ENCODE measurements around the gene MOSMO. TPM values are rescaled to one million over a fixed set of nuclear protein-coding genes. Genes with fewer than 3 reads are reported as not detected.
A peak's percentile ranks its signal among the peaks of the same experiment; 100 is the strongest.

The MOSMO gene
- total RNA-seq, 1 experiment from 2014 or later, result 27.6 TPM

- ChIA-PET CTCF (interaction anchor here (1.8 to 7.6 kb wide), 2 partner anchors 71 to 92 kb away, joined by 11 to 57 read pairs; no protein-coding TSS in a partner anchor), POLR2A (interaction anchor here (1.1 kb wide), 1 partner anchor 20 kb away, joined by 8 read pairs; no protein-coding TSS in a partner anchor), RAD21 (ENCODE audit: low non-redundant PET in 1 of 2, low total read pairs in 2 of 2, uncharacterized antibody in 2 of 2, unreplicated experiment in 2 of 2) (no interaction called here)
- Histone ChIP-seq H3K9ac (ENCODE audit: low read length) (peak overlapping the region; percentile 80), H3K4me3 (replicated peaks in 1 of 2; ENCODE audit: low read depth in 1 of 2, low read length in 2 of 2) (peak overlapping the region; percentile 88 to 90), H3K4me2 (ENCODE audit: low read length) (peak overlapping the region; percentile 98), H3K36me3 (ENCODE audit: control insufficient read depth in 1 of 2, insufficient read depth in 2 of 2, low read length in 2 of 2) (no peaks in the 10 kb centered on the region), H3K79me2 (ENCODE audit: insufficient read depth, low read length) (peaks cover 44% of the 10 kb centered on the region), H4K20me1 (ENCODE audit: insufficient read depth) (no peaks in the 10 kb centered on the region), H3K9me2 (ENCODE audit: insufficient read depth) (no peaks in the 10 kb centered on the region), H3K27me3 (ENCODE audit: insufficient read depth, low read length) (no peaks in the 10 kb centered on the region), H3K27ac (ENCODE audit: low read depth, low read length) (peak overlapping the region; percentile 85), H3K9me3 (ENCODE audit: control insufficient read depth in 1 of 2, insufficient read depth in 1 of 2, low read depth in 1 of 2, low read length in 2 of 2) (no peaks in the 10 kb centered on the region), H3K4me1 (ENCODE audit: control insufficient read depth in 1 of 2, insufficient read depth in 2 of 2, low read length in 2 of 2) (peaks cover 23 to 44% of the 10 kb centered on the region in 2 experiments), H2AFZ (ENCODE audit: low read depth, low read length, poor library complexity, severe bottlenecking) (peak overlapping the region; percentile 48)
- DNase-seq (ENCODE audit: low read depth, low spot score) (no peak), ATAC-seq (no peak)
- no peak for TF ChIP-seq YY1 (IDR thresholded peaks at IDR 0.05; ENCODE audit: extremely low read depth, insufficient replicate concordance, low read depth, low read length)
- TF ChIP-seq, protein P1, sequence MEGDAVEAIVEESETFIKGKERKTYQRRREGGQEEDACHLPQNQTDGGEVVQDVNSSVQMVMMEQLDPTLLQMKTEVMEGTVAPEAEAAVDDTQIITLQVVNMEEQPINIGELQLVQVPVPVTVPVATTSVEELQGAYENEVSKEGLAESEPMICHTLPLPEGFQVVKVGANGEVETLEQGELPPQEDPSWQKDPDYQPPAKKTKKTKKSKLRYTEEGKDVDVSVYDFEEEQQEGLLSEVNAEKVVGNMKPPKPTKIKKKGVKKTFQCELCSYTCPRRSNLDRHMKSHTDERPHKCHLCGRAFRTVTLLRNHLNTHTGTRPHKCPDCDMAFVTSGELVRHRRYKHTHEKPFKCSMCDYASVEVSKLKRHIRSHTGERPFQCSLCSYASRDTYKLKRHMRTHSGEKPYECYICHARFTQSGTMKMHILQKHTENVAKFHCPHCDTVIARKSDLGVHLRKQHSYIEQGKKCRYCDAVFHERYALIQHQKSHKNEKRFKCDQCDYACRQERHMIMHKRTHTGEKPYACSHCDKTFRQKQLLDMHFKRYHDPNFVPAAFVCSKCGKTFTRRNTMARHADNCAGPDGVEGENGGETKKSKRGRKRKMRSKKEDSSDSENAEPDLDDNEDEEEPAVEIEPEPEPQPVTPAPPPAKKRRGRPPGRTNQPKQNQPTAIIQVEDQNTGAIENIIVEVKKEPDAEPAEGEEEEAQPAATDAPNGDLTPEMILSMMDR (IDR thresholded peaks at IDR 0.05 in 2 of 3, conservative IDR thresholded peaks at IDR 0.05 in 1 of 3; ENCODE audit: borderline replicate concordance in 1 of 3, insufficient read depth in 1 of 3, low read depth in 2 of 3, low read length in 2 of 3), result no peak
- TF ChIP-seq ELF1 (IDR thresholded peaks at IDR 0.05; ENCODE audit: borderline replicate concordance, low read depth), result no peak
- TF ChIP-seq, protein P2, sequence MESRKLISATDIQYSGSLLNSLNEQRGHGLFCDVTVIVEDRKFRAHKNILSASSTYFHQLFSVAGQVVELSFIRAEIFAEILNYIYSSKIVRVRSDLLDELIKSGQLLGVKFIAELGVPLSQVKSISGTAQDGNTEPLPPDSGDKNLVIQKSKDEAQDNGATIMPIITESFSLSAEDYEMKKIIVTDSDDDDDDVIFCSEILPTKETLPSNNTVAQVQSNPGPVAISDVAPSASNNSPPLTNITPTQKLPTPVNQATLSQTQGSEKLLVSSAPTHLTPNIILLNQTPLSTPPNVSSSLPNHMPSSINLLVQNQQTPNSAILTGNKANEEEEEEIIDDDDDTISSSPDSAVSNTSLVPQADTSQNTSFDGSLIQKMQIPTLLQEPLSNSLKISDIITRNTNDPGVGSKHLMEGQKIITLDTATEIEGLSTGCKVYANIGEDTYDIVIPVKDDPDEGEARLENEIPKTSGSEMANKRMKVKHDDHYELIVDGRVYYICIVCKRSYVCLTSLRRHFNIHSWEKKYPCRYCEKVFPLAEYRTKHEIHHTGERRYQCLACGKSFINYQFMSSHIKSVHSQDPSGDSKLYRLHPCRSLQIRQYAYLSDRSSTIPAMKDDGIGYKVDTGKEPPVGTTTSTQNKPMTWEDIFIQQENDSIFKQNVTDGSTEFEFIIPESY (IDR thresholded peaks at IDR 0.05; ENCODE audit: extremely low read depth, insufficient replicate concordance, low read length), result no peak
- no peak for TF ChIP-seq EZH2 (IDR thresholded peaks at IDR 0.05)
- TF ChIP-seq POLR2AphosphoS5 (IDR thresholded peaks at IDR 0.05; ENCODE audit: low read depth, low read length), result no peak
- no peak for TF ChIP-seq REST (IDR thresholded peaks at IDR 0.05; ENCODE audit: low read depth)
- TSS peak; percentile 76 for BruUV-seq (replicated peaks)
- intact Hi-C loops (cut with micrococcal nuclease), result loop anchor here (2.0 to 10.0 kb wide), 2 partner anchors 70 to 288 kb away; partner anchors contain the start of gene POLR3E
Measured at GRCh38 chr16:22006636-22007035, 1.3 kb upstream of the MOSMO start.
